Limb (tissue), 2 donors: ENCODE results near the gene MGARP.

Experiments used
- DNase-seq, 2 donors: peaks; one replicate each; pipeline ENCODE4 v3.0.0-alpha.2; 2016; ENCODE audit errors: extremely low spot score in 2 of 2

The MGARP gene

DNA sequence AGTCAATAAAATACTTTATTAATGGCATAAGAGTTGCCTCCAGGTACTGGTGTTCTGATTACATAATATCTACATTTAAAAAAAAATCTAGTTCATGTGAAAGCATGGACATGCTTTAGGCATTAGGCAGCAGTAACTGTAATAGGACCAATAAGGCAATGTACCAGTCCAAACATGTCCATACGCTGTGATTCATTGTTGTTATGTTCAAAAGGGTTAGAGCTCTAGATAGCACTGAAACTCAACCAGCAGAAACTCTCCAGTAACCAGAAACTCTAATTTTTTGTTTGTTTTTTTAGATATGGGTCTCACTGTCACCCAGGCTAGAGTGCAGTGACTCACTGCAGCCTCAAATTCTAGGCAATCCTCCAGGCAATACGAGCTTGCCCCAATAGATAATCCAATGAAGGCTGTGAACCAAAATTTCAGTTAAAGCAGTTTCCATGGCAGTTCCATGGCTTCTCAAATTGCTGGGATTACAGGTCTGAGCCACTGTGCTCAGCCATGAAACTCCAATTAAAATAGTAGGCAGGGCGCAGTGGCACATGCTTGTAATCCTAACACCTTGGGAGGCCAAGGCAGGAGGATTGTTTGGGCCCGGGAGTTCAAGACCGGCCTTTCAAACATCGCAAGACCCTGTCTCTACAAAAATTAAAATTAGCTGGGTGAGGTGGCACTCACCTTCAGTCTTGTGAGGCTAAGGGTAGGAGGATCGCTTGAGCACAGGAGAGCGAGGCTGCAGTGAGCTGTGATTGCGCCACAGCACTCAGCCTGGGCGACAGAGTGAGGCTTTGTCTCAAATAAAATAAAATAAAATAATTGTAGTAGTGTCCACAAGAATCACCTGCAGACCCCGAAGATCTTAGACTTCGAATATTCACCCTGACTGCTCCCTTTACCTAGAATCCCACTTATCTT is 36.3 kb downstream of the MGARP start:
- no peak for DNase-seq

DNA sequence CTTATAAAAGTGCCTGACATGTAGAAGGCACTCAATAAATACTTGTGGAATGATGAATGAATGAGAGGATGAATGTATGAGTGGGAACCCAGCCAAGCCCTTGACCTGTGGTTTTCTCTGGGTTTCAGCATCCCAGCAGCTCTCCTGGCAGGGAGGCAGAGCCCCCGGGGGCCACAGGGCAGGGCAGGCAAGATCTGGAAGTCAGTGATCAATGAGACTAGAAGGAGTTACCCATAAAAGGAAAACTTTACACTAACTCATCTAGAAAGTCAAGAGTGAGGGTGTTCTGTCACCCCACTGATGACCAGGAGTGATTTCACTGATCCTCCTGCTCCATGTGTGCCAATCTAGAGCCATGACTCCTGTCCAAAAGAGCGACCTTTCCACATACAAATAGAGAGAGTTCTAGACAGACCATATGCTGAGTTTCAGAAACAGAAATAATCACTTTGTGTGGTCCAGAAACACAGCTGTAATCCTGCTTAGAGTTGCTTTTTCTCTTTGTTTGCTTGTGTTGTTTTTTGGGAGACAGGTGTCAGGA is 37.4 kb downstream of the MGARP start:
- no peak for DNase-seq

DNA sequence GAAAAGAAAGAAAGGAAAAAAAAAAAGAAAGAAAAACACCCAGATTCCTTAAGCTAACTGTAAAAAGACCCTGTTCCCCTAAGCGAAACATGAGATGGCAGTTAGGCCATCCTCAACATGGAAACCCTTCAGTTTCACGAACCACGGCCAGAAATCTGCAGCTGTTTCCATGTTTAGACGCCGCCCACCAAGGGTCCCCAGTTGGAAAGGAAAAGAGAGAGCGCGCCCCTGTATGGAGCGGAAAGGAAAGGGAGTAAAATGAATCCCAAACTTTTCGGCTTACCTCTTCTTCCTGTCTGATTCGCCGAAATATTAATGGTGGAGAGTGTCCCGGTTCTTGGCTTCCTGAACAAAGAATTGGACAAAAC is 38.3 kb downstream of the MGARP start:
- DNase-seq, result no peak

DNA sequence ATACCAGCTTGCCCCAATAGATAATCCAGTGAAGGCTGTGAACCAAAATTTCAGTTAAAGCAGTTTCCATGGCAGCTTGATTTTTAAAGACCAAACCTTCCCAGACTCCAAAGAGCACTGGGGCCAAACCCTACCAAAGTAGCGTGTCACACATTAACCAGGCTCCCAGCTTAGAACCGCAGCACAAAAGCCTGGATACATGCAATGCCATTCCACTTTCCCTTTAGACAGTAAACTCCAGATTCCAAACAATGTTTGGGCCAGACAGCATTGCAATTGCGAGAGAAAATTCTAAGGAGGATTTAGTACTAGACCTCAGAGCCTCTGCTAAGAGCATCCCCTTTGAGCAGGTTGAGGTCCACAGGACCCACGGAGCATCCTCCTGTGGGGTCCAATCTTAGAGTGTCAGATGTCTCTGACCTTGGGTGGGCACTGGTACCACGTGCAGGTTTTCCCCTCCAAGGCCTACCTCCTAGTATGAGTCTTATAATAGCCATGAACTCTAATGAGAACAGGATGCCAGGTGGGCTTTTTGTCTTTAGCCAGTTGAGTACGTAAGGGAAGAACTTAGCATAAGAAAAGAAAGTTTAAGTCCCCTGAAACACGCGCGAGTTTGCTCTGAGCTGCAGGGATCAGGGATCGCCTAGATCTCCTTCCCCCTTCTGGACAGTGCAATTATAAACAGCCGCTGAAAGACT is 38.8 kb downstream of the MGARP start:
- DNase-seq, result no peak

DNA sequence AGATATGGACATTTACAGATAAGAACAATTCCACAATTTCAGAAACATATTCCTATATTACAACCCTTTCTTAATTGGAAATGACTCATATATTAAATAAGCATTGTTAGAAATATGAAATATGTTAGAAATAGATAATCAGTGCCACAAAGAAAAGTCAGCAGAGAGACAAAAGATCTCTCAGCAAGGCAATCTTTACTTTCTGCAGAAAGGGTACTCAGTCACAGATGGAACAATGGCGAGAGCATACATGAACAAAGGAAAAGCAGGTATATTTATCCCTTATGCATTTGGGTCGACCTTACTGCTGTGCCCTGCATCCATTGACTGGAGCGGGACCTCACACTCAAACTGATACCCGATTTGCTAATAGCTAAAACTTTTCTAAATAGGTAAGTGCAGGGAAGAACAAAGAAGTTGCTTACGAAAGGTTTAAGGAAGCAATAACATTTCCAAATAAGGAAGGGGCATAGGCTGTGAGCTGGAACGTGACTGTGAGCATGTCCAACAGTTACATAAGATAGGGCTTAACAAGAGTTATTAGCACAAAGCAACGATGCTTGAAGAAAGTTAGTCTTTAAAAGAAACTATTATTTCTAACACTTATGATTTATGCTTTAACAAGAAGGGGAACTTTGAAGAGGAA is 40.8 kb downstream of the MGARP start:
- DNase-seq, result no peak

DNA sequence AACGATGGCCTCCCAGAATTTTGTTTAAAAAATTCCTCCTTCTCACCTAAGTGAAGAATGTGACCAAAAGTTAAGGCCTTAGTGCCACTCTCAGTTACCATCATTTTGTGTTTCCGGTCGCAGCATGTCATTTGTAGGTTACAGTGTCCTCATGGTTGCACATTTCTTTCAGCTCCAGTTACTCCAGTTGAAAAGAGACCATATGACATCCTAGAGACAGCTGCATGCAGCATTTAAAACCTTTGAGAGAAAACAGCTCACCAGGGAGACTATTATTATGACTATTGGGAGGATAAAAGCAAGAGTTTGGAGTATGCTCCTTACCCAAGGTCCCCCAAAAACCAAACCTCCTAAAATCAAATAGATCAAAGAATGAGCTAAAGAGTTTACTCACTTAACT is 45.8 kb downstream of the MGARP start:
- no peak for DNase-seq

DNA sequence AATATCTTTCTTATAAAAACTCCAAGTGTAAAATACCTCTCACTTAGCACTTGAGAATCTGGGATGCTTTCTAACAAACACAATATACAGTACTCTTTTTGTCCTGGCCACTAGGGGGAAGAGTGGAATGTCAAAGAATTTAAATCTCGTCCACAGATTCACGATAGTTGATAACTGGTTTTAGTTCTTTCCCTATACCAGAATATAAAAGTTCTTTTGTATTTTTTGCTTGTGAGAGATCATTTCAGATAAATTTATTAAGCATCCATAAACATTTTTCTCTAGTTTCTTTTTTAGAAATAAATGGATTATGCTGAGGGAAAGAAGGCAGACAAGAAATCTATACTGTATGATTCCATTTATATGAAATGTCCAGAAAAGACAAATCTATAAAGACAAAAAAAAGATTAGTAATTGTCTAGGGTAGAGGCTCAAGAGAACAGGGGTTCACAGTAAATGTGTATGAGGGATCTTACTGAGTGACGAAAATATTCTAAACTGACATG is 50.4 kb downstream of the MGARP start:
- DNase-seq, result peak in 1 of 2 donors; percentile 67

DNA sequence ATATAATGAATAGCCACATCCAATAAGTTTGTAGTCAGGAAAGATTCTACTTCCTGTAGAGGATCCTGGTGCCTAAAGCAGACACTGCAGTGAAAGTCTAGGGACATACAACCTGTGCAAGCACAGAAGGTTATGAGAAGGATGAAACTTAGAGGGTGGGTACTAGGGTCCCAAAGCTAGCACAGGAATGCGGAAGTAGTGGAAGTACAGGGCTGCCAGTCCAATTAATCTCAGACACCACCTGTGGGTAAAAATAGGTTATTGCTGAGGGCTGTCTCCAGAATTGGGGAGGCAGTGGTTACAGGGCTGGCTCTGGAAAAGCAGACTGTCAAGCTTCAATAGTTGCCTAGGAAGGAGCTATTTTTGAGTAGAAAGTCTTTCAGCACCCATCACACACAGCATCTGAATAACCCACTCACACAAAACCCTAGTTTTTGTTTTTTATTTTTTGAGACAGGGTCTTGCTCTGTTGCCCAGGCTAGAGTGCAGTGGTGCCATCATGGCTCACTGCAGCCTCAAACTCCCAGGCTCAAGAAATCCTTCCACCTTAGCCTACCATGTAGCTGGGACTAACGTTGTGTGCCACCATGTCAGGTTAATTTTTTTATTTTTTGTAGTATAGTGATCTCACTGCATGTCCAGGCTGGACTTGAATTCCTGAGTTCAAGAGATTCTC is 52.2 kb downstream of the MGARP start:
- no peak for DNase-seq

DNA sequence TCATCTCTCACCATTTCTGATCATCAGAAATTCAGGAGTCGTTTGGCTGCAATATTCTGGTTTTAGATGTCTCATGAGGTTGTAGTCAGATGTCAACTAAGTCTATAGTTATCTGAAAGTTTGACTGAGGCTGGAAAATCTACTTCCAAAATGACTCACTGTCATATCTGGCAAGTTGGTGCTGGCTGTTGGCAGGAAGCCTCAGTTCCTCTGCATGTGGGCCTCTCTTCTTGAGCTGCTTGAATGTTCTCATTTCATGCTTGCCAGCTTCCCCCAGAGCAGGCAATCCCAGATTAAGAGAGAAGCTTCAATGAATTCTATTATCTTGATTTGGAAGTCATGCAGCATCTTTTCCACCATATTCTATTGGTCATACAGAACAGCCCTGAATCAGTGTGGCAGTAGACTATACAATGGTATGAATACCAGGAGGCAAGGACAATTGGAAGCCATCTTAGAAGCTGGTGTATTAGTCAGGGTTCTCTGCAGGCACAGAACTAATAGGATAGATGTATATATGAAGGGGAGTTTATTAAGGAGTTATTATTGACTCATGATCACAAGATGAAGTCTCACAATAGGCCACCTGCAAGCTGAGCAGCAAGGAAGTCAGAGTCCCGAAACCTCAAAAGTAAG is 56.2 kb downstream of the MGARP start:
- no peak for DNase-seq

DNA sequence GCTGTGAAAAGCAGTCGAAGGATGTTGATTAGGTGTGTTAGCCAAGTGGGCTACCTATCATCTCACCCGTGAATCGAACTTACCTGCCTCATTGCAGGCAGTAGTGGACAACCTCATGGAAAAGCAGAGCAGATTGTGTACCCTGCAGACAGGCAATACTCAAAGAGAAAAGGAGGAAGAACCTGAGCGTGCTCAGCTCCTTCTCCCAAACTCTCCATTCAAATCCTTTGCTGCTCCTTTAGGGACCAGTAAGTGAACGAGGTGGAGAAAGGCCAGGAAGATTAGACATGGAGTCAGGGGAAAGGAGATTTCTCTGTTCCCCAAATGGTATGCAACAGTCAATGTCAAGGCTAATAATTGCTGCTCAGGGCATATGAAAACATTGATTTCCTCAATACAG is 57.8 kb downstream of the MGARP start:
- DNase-seq, result no peak

DNA sequence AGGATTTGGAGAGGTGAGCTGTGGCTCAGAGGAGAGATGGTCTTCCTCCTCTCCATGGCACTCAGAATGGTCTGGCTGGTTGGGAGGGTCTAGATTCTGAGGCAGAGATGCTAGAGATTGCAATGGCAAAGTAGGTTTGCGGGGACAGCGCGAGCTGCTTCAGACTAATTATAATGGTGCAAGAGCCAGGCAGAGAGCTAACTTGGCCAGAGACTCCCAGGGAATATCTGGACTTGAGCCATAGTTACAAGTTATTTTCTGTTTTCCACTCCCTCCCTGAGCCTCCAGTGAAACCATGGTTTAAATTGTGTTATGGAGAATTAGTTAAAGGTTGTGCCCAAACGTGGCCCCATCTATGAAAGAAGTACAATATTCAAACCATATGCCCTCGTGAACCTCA is 58.3 kb downstream of the MGARP start:
- no peak for DNase-seq

DNA sequence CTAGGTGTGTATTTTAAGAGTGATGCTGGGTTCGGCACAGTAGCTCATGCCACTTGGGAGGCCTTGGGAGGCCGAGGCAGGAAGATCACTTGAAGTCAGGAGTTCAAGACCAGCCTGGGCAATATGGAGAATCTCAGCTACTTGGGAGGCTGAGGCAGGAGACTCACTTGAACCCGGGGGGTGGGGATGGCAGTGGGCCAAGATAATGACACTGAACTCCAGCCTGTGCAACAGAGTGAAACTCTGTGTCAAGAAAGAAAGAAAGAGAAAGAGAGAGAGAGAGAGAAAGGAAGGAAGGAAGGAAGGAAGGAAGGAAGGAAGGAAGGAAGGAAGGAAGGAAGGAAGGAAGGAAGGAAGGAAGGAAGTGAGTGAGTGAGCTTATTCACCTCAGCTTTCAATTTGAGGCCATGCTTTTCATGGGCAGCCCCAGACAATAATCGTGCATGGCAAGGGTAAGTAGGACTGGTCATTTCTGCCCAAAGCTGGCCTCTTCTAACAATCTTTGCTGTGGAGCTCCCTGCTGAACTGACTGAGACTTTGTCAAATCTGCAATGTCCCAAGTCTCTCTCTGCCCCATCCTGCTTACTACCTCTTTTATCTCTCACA is 60.5 kb downstream of the MGARP start:
- no peak for DNase-seq
